SK-N-SH (cell line): ENCODE measurements around the gene DCAF6. TPM values are rescaled to one million over a fixed set of nuclear protein-coding genes. Genes with fewer than 3 reads are reported as not detected.

ENCODE experiments used
- CTCF ChIA-PET: fragments of 300-600, 350-600 bp; formaldehyde crosslinking; extraction: SDS; loops from one replicate; lab custom pipeline; 2021; lab: Yijun Ruan, JAX
- POLR2A ChIA-PET: fragments of 350-600 bp; sonication (Branson Sonifier 250); formaldehyde crosslinking; extraction: SDS; loops from one replicate; lab custom pipeline; 2020; ENCODE audit warnings: antibody characterized with exemption, inconsistent platforms; lab: Yijun Ruan, JAX
- DNase-seq: peaks from one replicate; pipeline ENCODE4 v3.0.0; 2012
- H2AFZ ChIP-seq: fragments of 200-600 bp; sonication (generic); 2 replicates; pipeline ENCODE4 v1.8.1; 2016; ENCODE audit warnings: antibody characterized with exemption, mild to moderate bottlenecking, low read depth
- H3F3A ChIP-seq: fragments of 200-600 bp; sonication (generic); replicated peaks from 2 replicates; pipeline ENCODE3; 2016; ENCODE audit warnings: antibody characterized with exemption, mild to moderate bottlenecking; ENCODE audit not compliant: insufficient read depth
- H3K27ac ChIP-seq, 2 experiments: fragments of 200-500 bp in 1 of 2; fragments of 200-600 bp in 1 of 2; sonication (Bioruptor generic) in 1 of 2; sonication (generic), shearing (Covaris generic) in 1 of 2; 2 replicates each; pipeline versions ENCODE4 v1.5.1 to v1.6.1; 2014 to 2016; ENCODE audit warnings: low read depth in 2 of 2, inconsistent platforms in 1 of 2, low read length in 1 of 2, mild to moderate bottlenecking in 1 of 2, mixed read lengths in 1 of 2
- H3K27me3 ChIP-seq: fragments of 200-600 bp; sonication (generic), shearing (Covaris generic); 2 replicates; pipeline ENCODE4 v1.6.1; 2016; ENCODE audit warnings: mixed run types; ENCODE audit not compliant: insufficient read depth
- H3K36me3 ChIP-seq, 2 experiments: fragments of 200-500 bp in 1 of 2; fragments of 200-600 bp in 1 of 2; sonication (Bioruptor generic) in 1 of 2; sonication (generic) in 1 of 2; replicated peaks in 1 of 2; 2 replicates each; pipeline versions ENCODE3 to v1.5.1; 2014 to 2016; ENCODE audit warnings: low read length in 1 of 2, mild to moderate bottlenecking in 1 of 2; ENCODE audit not compliant: insufficient read depth in 2 of 2, control insufficient read depth in 1 of 2
- H3K4me1 ChIP-seq, 2 experiments: fragments of 200-500 bp in 1 of 2; fragments of 200-600 bp in 1 of 2; sonication (Bioruptor generic) in 1 of 2; sonication (generic), shearing (Covaris generic) in 1 of 2; 2 replicates each; pipeline versions ENCODE4 v1.5.1 to v1.6.1; 2014 to 2016; ENCODE audit warnings: low read depth in 1 of 2, low read length in 1 of 2, mixed run types in 1 of 2; ENCODE audit not compliant: insufficient read depth in 2 of 2, control insufficient read depth in 1 of 2
- H3K4me2 ChIP-seq: fragments of 200-600 bp; sonication (generic), shearing (Covaris generic); 2 replicates; pipeline ENCODE4 v1.6.1; 2017; ENCODE audit warnings: mixed run types
- H3K4me3 ChIP-seq, 2 experiments: fragments of 200-500 bp in 1 of 2; fragments of 200-600 bp in 1 of 2; sonication (Bioruptor generic) in 1 of 2; sonication (generic), shearing (Covaris generic) in 1 of 2; 2 replicates each; pipeline versions ENCODE4 v1.5.1 to v1.8.1; 2014 to 2016; ENCODE audit warnings: low read depth in 2 of 2, inconsistent platforms in 1 of 2, low read length in 1 of 2, mild to moderate bottlenecking in 1 of 2, mixed read lengths in 1 of 2, moderate library complexity in 1 of 2
- H3K79me2 ChIP-seq: fragments of 200-600 bp; sonication (generic); 2 replicates; pipeline ENCODE4 v1.8.1; 2017; ENCODE audit warnings: mild to moderate bottlenecking; ENCODE audit not compliant: insufficient read depth
- H3K9ac ChIP-seq: fragments of 200-600 bp; sonication (generic); 2 replicates; pipeline ENCODE4 v1.6.1; 2017; ENCODE audit warnings: mixed run types
- H3K9me2 ChIP-seq: fragments of 200-600 bp; sonication (generic); 2 replicates; pipeline ENCODE4 v1.6.1; 2017; ENCODE audit warnings: mixed run types
- H3K9me3 ChIP-seq: fragments of 200-600 bp; sonication (generic); 2 replicates; pipeline ENCODE4 v1.6.1; 2017; ENCODE audit warnings: mixed run types, mild to moderate bottlenecking, moderate library complexity
- H4K20me1 ChIP-seq: fragments of 200-600 bp; sonication (generic); 2 replicates; pipeline ENCODE4 v1.6.1; 2017; ENCODE audit warnings: mild to moderate bottlenecking, mixed run types; ENCODE audit not compliant: insufficient read depth
- EP300 ChIP-seq, 2 experiments: IDR thresholded peaks; 2 replicates each; pipeline versions ENCODE4 v1.4.0 to v1.6.1; 2012; ENCODE audit warnings: borderline replicate concordance in 1 of 2, low read depth in 1 of 2, low read length in 1 of 2
- EZH2phosphoT487 ChIP-seq: fragments of 200-600 bp; sonication (generic); IDR thresholded peaks from 2 replicates; pipeline ENCODE4 v1.6.1; 2017; ENCODE audit warnings: low read depth, mixed run types, mild to moderate bottlenecking, antibody characterized with exemption, moderate library complexity, borderline replicate concordance
- FOXM1 ChIP-seq: IDR thresholded peaks from 2 replicates; pipeline ENCODE4 v1.4.0; 2012; ENCODE audit warnings: low read depth, mild to moderate bottlenecking
- IRF3 ChIP-seq: fragments of 150-350 bp; IDR thresholded peaks from 2 replicates; pipeline ENCODE4 v1.6.1; 2016; ENCODE audit warnings: mild to moderate bottlenecking, low read depth, low read length
- MAX ChIP-seq: IDR thresholded peaks from 2 replicates; pipeline ENCODE4 v1.4.0; 2012; ENCODE audit warnings: low read depth
- MXI1 ChIP-seq: IDR thresholded peaks from 2 replicates; pipeline ENCODE4 v1.6.1; 2012; ENCODE audit warnings: mild to moderate bottlenecking, low read depth, low read length, improper control_type of control experiment
- POLR2AphosphoS5 ChIP-seq: IDR thresholded peaks from 2 replicates; pipeline ENCODE4 v1.6.1; 2012; ENCODE audit warnings: low read depth, low read length
- RCOR1 ChIP-seq: fragments of 150-350 bp; IDR thresholded peaks from 2 replicates; pipeline ENCODE4 v1.6.1; 2017; ENCODE audit warnings: antibody characterized with exemption, low read length
- SMC3 ChIP-seq: IDR thresholded peaks from 2 replicates; pipeline ENCODE4 v1.6.1; 2012; ENCODE audit warnings: low read depth, low read length, improper control_type of control experiment
- YY1 ChIP-seq: IDR thresholded peaks from 2 replicates; pipeline ENCODE4 v1.4.0; 2012; ENCODE audit warnings: low read depth, mild to moderate bottlenecking
- WGBS: methylation state at CpG from one replicate; pipeline ENCODE4 v1.1.6; 2017; ENCODE audit warnings: low lambda C conversion rate; 5-methylcytosine and 5-hydroxymethylcytosine counted together
- polyA plus RNA-seq, 3 experiments: library from polyadenylated mRNA; depleted of rRNA; stranded (reverse); fragments of >200 nt; gene quantifications; 2 replicates each; pipeline ENCODE4 v1.2.3, GENCODE V29; 2012
- TF ChIP-seq, protein P1 (sequence below): IDR thresholded peaks from 2 replicates; pipeline ENCODE4 v1.4.0; 2012; ENCODE audit warnings: low read depth, borderline replicate concordance

The DCAF6 gene
- polyA plus RNA-seq, 1 of the 3 experiments (the other 2 are of a cell fraction): 31.3 TPM

DNA sequence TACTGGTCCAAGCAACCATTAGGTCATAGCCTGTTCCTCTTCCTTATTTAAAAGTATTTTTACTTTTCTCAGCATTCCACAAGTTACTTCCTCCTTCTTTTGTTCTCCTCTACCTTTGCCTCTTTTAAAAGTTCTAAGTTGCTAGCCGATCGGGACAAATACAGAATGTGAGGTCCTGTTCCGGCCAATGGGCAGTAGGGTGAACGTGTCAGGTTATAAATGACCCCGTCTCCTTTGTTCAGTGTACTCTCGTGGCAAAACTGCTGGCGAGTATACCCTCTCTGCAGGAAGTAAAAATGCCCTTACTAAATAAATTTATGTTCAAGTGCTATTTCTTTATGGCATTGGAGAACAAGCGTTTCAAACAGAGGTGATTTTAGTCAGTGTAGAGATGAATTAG, 25.1 kb upstream of the DCAF6 start:
- TF ChIP-seq, protein P1, sequence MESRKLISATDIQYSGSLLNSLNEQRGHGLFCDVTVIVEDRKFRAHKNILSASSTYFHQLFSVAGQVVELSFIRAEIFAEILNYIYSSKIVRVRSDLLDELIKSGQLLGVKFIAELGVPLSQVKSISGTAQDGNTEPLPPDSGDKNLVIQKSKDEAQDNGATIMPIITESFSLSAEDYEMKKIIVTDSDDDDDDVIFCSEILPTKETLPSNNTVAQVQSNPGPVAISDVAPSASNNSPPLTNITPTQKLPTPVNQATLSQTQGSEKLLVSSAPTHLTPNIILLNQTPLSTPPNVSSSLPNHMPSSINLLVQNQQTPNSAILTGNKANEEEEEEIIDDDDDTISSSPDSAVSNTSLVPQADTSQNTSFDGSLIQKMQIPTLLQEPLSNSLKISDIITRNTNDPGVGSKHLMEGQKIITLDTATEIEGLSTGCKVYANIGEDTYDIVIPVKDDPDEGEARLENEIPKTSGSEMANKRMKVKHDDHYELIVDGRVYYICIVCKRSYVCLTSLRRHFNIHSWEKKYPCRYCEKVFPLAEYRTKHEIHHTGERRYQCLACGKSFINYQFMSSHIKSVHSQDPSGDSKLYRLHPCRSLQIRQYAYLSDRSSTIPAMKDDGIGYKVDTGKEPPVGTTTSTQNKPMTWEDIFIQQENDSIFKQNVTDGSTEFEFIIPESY: no peak
- TF ChIP-seq EP300 (IDR thresholded peaks at IDR 0.05; ENCODE audit: borderline replicate concordance in 1 of 2, low read depth in 1 of 2, low read length in 1 of 2) (no peak), MXI1 (no peak), YY1 (no peak), SMC3 (no peak), FOXM1 (no peak), EZH2phosphoT487 (no peak), POLR2AphosphoS5 (no peak)
- Histone ChIP-seq H3K4me1 (no peaks in the 10 kb centered on the region; a peak in 1 of 4 replicates), H3F3A (peaks cover 5% of the 10 kb centered on the region), H3K79me2 (no peaks in the 10 kb centered on the region), H2AFZ (no peak overlapping the region), H3K4me2 (no peak overlapping the region), H3K9me2 (no peaks in the 10 kb centered on the region), H3K9ac (no peak overlapping the region), H4K20me1 (no peaks in the 10 kb centered on the region), H3K4me3 (no peak overlapping the region), H3K9me3 (no peaks in the 10 kb centered on the region), H3K36me3 (peaks cover 8 to 9% of the 10 kb centered on the region in 2 experiments), H3K27me3 (no peaks in the 10 kb centered on the region), H3K27ac (no peak overlapping the region)
- no peak for DNase-seq
- CTCF ChIA-PET: no interaction called here
- 89% methylated on average over 8 of the region's 8 CpGs for WGBS
- POLR2A ChIA-PET: no interaction called here

GRCh38 chr1:167912294-167912693, 24.2 kb upstream of the DCAF6 start:
- H3K9me2 ChIP-seq: no peaks in the 10 kb centered on the region
- H3K9me3 ChIP-seq: no peaks in the 10 kb centered on the region
- ChIA-PET POLR2A (no interaction called here), CTCF (interaction anchor here (0.6 kb wide), 1 partner anchor 196 kb away, joined by 4 read pairs; no protein-coding TSS in a partner anchor)
- peaks cover 10 to 16% of the 10 kb centered on the region in 2 experiments for H3K36me3 ChIP-seq
- no peak overlapping the region for H3K9ac ChIP-seq
- DNase-seq: no peak
- no peak overlapping the region for H3K27ac ChIP-seq
- 83% methylated on average over 7 of the region's 7 CpGs for WGBS
- H3K79me2 ChIP-seq: no peaks in the 10 kb centered on the region
- no peak overlapping the region for H3K4me2 ChIP-seq
- no peaks in the 10 kb centered on the region for H4K20me1 ChIP-seq
- no peaks in the 10 kb centered on the region; a peak in 1 of 4 replicates for H3K4me1 ChIP-seq
- H3K27me3 ChIP-seq: no peaks in the 10 kb centered on the region
- peaks cover 5% of the 10 kb centered on the region for H3F3A ChIP-seq
- TF ChIP-seq MXI1 (no peak), EP300 (IDR thresholded peaks at IDR 0.05; ENCODE audit: borderline replicate concordance in 1 of 2, low read depth in 1 of 2, low read length in 1 of 2) (no peak), IRF3 (no peak), MAX (no peak), RCOR1 (no peak)
- H2AFZ ChIP-seq: no peak overlapping the region
- no peak overlapping the region for H3K4me3 ChIP-seq
